B cell (primary cell): ENCODE data around the gene ITPR2.
"Not testable (repeated sequence)": the region's sequence is repeated elsewhere in the genome, so short reads cannot be mapped to it uniquely, and the experiment has no call there.

Experiments used
- CTCF ChIP-seq: fragments of 200-600 bp; IDR thresholded peaks from one replicate; pipeline ENCODE4 v1.8.0; 2022; ENCODE audit warnings: antibody characterized with exemption, mild to moderate bottlenecking
- EZH2 ChIP-seq: IDR thresholded peaks from 2 replicates; pipeline ENCODE4 v1.6.1; 2012; ENCODE audit warnings: borderline replicate concordance, low read depth, mild to moderate bottlenecking, moderate library complexity, low read length; ENCODE audit not compliant: insufficient read depth, poor library complexity, severe bottlenecking

GRCh38 chr12:26834503-26835060, 1.6 kb upstream of the ITPR2 start:
- not testable (repeated sequence) for TF ChIP-seq CTCF, EZH2
